Transverse colon (tissue), 4 donors: ENCODE measurements around the gene CDKL5.

Experiments
- CTCF ChIP-seq, 5 experiments: fragments of 200-600 bp in 3 of 5; fragments of 450-650 bp in 2 of 5; sonication (generic) in 3 of 5; IDR thresholded peaks; 1 replicate in 2 of 5; 2 replicates in 3 of 5; pipeline ENCODE4 v1.5.1; 2016 to 2017; ENCODE audit warnings: antibody characterized with exemption in 5 of 5, inconsistent platforms in 3 of 5, mild to moderate bottlenecking in 2 of 5, moderate library complexity in 1 of 5
- POLR2AphosphoS5 ChIP-seq, 3 donors: sonication (generic); formaldehyde crosslinking; IDR thresholded peaks; one replicate each; pipeline ENCODE4 v1.6.1; 2016; ENCODE audit warnings: antibody characterized with exemption in 3 of 3

GRCh38 chrX:18561020-18561419, 135.6 kb downstream of the CDKL5 start:
- TF ChIP-seq POLR2AphosphoS5 (IDR thresholded peaks at IDR 0.05) (no peak), CTCF (IDR thresholded peaks at IDR 0.05) (no peak)
